Hepatocyte (in vitro differentiated cells): ENCODE results near the gene RGS11. TPM values are rescaled to one million over a fixed set of nuclear protein-coding genes. Genes with fewer than 3 reads are reported as not detected.

Experiments used
- DNase-seq: peaks from one replicate; pipeline ENCODE4 v3.0.0-alpha.2; 2016; ENCODE audit warnings: low spot score
- H2AFZ ChIP-seq: fragments of 200-600 bp; sonication (generic); 2 replicates; pipeline ENCODE4 v1.6.0; 2016; ENCODE audit warnings: antibody characterized with exemption, mild to moderate bottlenecking
- H3K27ac ChIP-seq: fragments of 200-600 bp; sonication (generic); 2 replicates; pipeline ENCODE4 v1.5.1; 2016; ENCODE audit warnings: mild to moderate bottlenecking
- H3K27me3 ChIP-seq: fragments of 200-600 bp; sonication (generic); 2 replicates; pipeline ENCODE4 v1.6.1; 2016
- H3K36me3 ChIP-seq: fragments of 200-600 bp; sonication (generic); replicated peaks from 2 replicates; pipeline ENCODE4 v1.5.1; 2016; ENCODE audit warnings: low read depth; ENCODE audit not compliant: insufficient read depth
- H3K4me1 ChIP-seq: fragments of 200-600 bp; sonication (generic); 2 replicates; pipeline ENCODE4 v1.5.1; 2016; ENCODE audit warnings: mild to moderate bottlenecking, moderate library complexity; ENCODE audit not compliant: insufficient read depth
- H3K4me2 ChIP-seq: fragments of 200-600 bp; sonication (generic); 2 replicates; pipeline ENCODE4 v1.6.0; 2016
- H3K4me3 ChIP-seq: fragments of 200-600 bp; sonication (generic); 2 replicates; pipeline ENCODE4 v1.5.1; 2016; ENCODE audit warnings: mild to moderate bottlenecking
- H3K79me2 ChIP-seq: fragments of 200-600 bp; sonication (generic); 2 replicates; pipeline ENCODE4 v1.6.0; 2017; ENCODE audit warnings: mild to moderate bottlenecking
- H3K9me2 ChIP-seq: fragments of 200-600 bp; sonication (generic); replicated peaks from 2 replicates; pipeline ENCODE4 v1.6.0; 2017; ENCODE audit warnings: mild to moderate bottlenecking; ENCODE audit not compliant: insufficient read depth
- H3K9me3 ChIP-seq: fragments of 200-600 bp; sonication (generic); 2 replicates; pipeline ENCODE4 v1.5.1; 2016; ENCODE audit warnings: low read depth, mild to moderate bottlenecking
- H4K20me1 ChIP-seq: fragments of 200-600 bp; sonication (generic); 2 replicates; pipeline ENCODE4 v1.6.0; 2016; ENCODE audit warnings: mild to moderate bottlenecking; ENCODE audit not compliant: insufficient read depth, poor library complexity, severe bottlenecking
- CTCF ChIP-seq: fragments of 200-600 bp; sonication (generic); IDR thresholded peaks from 2 replicates; pipeline ENCODE4 v1.5.1; 2016; ENCODE audit warnings: antibody characterized with exemption, mild to moderate bottlenecking; ENCODE audit not compliant: poor library complexity
- EZH2 ChIP-seq: fragments of 200-600 bp; sonication (generic); IDR thresholded peaks from 2 replicates; pipeline ENCODE4 v1.6.1; 2016; ENCODE audit warnings: antibody characterized with exemption, mild to moderate bottlenecking, borderline replicate concordance
- EZH2phosphoT487 ChIP-seq: fragments of 200-600 bp; sonication (generic); IDR thresholded peaks from one replicate; pipeline ENCODE4 v1.6.1; 2018; ENCODE audit warnings: antibody characterized with exemption, mild to moderate bottlenecking, low read depth, moderate library complexity; ENCODE audit not compliant: unreplicated experiment, severe bottlenecking
- WGBS: methylation state at CpG from one replicate; pipeline ENCODE4 v1.1.6; 2016; ENCODE audit warnings: low lambda C conversion rate; ENCODE audit errors: missing lambda C conversion rate; 5-methylcytosine and 5-hydroxymethylcytosine counted together
- polyA plus RNA-seq: library from polyadenylated mRNA; unstranded; fragments of >200 nt; fragmentation: Nextera tagmentation; extraction: Ambion mirVana; gene quantifications from 2 replicates; pipeline ENCODE4 v1.2.1, GENCODE V29; 2016
- total RNA-seq: library from RNA; depleted of rRNA; stranded (reverse); fragments of >200 nt; gene quantifications from 2 replicates; pipeline ENCODE4 v1.2.3, GENCODE V29; 2014

RGS11 gene
- total and polyA plus RNA-seq, 2 experiments from 2014 or later = 0.57 to 0.93 TPM

GRCh38 chr16:287298-287811 is 11.6 kb upstream of the RGS11 start:
- H3K9me2 ChIP-seq = no peaks in the 10 kb centered on the region
- DNase-seq = no peak
- no peak overlapping the region for H3K4me3 ChIP-seq
- H4K20me1 ChIP-seq = no peaks in the 10 kb centered on the region
- H3K79me2 ChIP-seq = no peaks in the 10 kb centered on the region
- no peaks in the 10 kb centered on the region for H3K9me3 ChIP-seq
- no peaks in the 10 kb centered on the region for H3K27me3 ChIP-seq
- H3K36me3 ChIP-seq = no peaks in the 10 kb centered on the region
- H3K27ac ChIP-seq = no peak overlapping the region
- TF ChIP-seq EZH2phosphoT487 (no peak), CTCF (no peak), EZH2 (no peak)
- H3K4me1 ChIP-seq = no peaks in the 10 kb centered on the region
- H2AFZ ChIP-seq = no peak overlapping the region
- 90% methylated on average over 16 of the region's 16 CpGs for WGBS
- H3K4me2 ChIP-seq = no peak overlapping the region

- H3K36me3 ChIP-seq = no peaks in the 10 kb centered on the region
These were observed 10.9 kb upstream of the RGS11 start for GRCh38 chr16:286491-287297.

DNA sequence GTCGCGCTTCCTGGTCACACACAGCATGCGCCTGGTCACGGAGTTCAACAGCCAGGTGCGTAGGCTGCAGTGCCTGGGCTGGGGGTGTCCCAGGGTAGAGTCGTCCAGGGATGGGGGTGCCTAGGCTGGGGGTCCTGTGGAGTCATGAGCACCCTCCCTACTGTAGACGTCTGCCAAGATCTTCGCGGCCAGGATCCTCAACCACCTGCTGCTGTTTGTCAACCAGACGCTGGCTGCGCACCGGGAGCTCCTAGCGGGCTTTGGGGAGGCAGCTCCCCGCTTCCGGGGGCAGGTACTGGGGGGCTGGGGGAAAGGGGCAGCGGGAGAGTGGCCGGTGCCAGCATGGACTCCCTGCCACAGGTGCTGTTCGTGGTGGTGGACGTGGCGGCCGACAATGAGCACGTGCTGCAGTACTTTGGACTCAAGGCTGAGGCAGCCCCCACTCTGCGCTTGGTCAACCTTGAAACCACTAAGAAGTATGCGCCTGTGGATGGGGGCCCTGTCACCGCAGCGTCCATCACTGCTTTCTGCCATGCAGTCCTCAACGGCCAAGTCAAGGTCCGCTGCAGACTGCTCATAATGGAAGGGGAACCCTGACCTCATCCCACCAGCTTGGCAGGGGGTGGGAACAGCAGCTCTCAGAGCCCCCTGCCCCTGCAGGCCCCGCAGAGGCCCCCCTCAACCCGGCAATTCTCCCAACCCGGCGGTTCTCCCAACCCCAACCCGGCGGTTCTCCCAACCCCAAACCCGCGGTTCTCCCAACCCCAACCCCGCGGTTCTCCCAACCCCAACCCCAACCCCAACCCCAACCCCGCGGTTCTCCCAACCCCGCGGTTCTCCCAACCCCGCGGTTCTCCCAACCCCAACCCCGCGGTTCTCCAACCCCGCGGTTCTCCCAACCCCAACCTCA is 9.7 kb upstream of the RGS11 start:
- Histone ChIP-seq H3K27ac (no peak overlapping the region), H3K79me2 (no peaks in the 10 kb centered on the region), H3K9me3 (no peaks in the 10 kb centered on the region), H4K20me1 (no peaks in the 10 kb centered on the region), H3K4me3 (no peak overlapping the region), H3K36me3 (no peaks in the 10 kb centered on the region), H2AFZ (no peak overlapping the region), H3K9me2 (no peaks in the 10 kb centered on the region), H3K27me3 (peaks cover 17% of the 10 kb centered on the region), H3K4me2 (no peak overlapping the region), H3K4me1 (peaks cover 6% of the 10 kb centered on the region)
- WGBS = 97% methylated on average over 19 of the region's 48 CpGs
- no peak for DNase-seq
- no peak for TF ChIP-seq CTCF
- no peak for TF ChIP-seq EZH2
- no peak for TF ChIP-seq EZH2phosphoT487

More at GRCh38 chr16:286491-287297, 10.9 kb upstream of the RGS11 start:
- Histone ChIP-seq H3K9me3 (no peaks in the 10 kb centered on the region), H3K9me2 (no peaks in the 10 kb centered on the region), H2AFZ (no peak overlapping the region), H3K4me3 (no peak overlapping the region), H3K4me1 (no peaks in the 10 kb centered on the region), H3K4me2 (no peak overlapping the region), H3K79me2 (no peaks in the 10 kb centered on the region), H3K27ac (no peak overlapping the region), H3K27me3 (peaks cover 6% of the 10 kb centered on the region), H4K20me1 (no peaks in the 10 kb centered on the region)
- TF ChIP-seq CTCF (no peak), EZH2 (no peak)
- DNase-seq = no peak
- 95% methylated on average over 19 of the region's 22 CpGs for WGBS
